HL-60 (cell line): ENCODE results near the gene R3HCC1L.
"Not testable (repeated sequence)": the region's sequence is repeated elsewhere in the genome, so short reads cannot be mapped to it uniquely, and the experiment has no call there.

ENCODE experiments used
- DNase-seq, 2 experiments: peaks; one replicate each; pipeline ENCODE4 v3.0.0-alpha.2; 2010 to 2020; ENCODE audit warnings: low read depth in 1 of 2, low spot score in 1 of 2
- H3K27ac ChIP-seq: fragments of 250-450 bp; sonication (Bioruptor Pico); replicated peaks from 2 replicates; pipeline ENCODE4 v1.5.1; 2020; ENCODE audit warnings: mild to moderate bottlenecking, moderate library complexity
- H3K27me3 ChIP-seq: fragments of 250-450 bp; sonication (Bioruptor Pico); 2 replicates; pipeline ENCODE4 v1.5.1; 2021; ENCODE audit warnings: mild to moderate bottlenecking, moderate library complexity; ENCODE audit not compliant: insufficient read depth, poor library complexity, severe bottlenecking
- H3K4me3 ChIP-seq: replicated peaks from 2 replicates; pipeline ENCODE4 v1.5.1; 2011; ENCODE audit warnings: mild to moderate bottlenecking, control low read depth, low read length; ENCODE audit not compliant: insufficient read depth
- CTCF ChIP-seq: IDR thresholded peaks from one replicate; pipeline ENCODE4 v1.5.1; 2011; ENCODE audit warnings: low read length, control low read depth, inconsistent platforms; ENCODE audit not compliant: insufficient read depth
- GABPA ChIP-seq: IDR thresholded peaks from 2 replicates; pipeline ENCODE4 v1.6.1; 2012; ENCODE audit warnings: low read depth
- POLR2AphosphoS5 ChIP-seq: IDR thresholded peaks from 2 replicates; pipeline ENCODE4 v1.6.1; 2012; ENCODE audit warnings: low read depth
- SPI1 ChIP-seq: IDR thresholded peaks from 2 replicates; pipeline ENCODE4 v1.6.1; 2012; ENCODE audit warnings: low read depth, mild to moderate bottlenecking, borderline replicate concordance
- TF ChIP-seq, protein P1 (sequence below): IDR thresholded peaks from 2 replicates; pipeline ENCODE4 v1.6.1; 2012; ENCODE audit warnings: low read depth; ENCODE audit not compliant: insufficient replicate concordance

Gene R3HCC1L

DNA sequence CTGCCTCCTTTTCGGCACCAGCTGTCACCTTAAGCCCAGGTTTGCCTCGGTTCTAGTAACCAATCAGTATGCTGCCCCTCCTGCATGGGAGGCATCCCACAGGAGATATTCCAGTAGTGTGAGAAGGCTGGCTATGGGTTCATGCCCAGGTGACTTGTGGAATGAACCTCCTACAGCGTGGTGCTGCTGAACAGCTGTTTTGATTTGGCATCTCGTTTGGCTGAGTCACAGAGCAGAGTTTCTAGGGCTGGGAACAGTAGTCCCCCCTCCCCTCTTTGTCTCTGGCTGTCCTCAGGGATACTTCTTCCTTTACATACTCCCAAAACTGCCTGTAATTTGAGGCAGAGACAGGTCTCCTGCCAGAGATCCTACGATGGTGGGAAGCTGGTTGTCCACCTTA, 16.1 kb downstream of the R3HCC1L start:
- DNase-seq = no peak
- Histone ChIP-seq H3K27me3 (no peaks in the 10 kb centered on the region), H3K4me3 (no peak overlapping the region), H3K27ac (no peak overlapping the region)
- TF ChIP-seq GABPA (no peak), CTCF (no peak), POLR2AphosphoS5 (no peak), SPI1 (no peak)
- TF ChIP-seq, protein P1, sequence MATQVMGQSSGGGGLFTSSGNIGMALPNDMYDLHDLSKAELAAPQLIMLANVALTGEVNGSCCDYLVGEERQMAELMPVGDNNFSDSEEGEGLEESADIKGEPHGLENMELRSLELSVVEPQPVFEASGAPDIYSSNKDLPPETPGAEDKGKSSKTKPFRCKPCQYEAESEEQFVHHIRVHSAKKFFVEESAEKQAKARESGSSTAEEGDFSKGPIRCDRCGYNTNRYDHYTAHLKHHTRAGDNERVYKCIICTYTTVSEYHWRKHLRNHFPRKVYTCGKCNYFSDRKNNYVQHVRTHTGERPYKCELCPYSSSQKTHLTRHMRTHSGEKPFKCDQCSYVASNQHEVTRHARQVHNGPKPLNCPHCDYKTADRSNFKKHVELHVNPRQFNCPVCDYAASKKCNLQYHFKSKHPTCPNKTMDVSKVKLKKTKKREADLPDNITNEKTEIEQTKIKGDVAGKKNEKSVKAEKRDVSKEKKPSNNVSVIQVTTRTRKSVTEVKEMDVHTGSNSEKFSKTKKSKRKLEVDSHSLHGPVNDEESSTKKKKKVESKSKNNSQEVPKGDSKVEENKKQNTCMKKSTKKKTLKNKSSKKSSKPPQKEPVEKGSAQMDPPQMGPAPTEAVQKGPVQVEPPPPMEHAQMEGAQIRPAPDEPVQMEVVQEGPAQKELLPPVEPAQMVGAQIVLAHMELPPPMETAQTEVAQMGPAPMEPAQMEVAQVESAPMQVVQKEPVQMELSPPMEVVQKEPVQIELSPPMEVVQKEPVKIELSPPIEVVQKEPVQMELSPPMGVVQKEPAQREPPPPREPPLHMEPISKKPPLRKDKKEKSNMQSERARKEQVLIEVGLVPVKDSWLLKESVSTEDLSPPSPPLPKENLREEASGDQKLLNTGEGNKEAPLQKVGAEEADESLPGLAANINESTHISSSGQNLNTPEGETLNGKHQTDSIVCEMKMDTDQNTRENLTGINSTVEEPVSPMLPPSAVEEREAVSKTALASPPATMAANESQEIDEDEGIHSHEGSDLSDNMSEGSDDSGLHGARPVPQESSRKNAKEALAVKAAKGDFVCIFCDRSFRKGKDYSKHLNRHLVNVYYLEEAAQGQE = no peak

DNA sequence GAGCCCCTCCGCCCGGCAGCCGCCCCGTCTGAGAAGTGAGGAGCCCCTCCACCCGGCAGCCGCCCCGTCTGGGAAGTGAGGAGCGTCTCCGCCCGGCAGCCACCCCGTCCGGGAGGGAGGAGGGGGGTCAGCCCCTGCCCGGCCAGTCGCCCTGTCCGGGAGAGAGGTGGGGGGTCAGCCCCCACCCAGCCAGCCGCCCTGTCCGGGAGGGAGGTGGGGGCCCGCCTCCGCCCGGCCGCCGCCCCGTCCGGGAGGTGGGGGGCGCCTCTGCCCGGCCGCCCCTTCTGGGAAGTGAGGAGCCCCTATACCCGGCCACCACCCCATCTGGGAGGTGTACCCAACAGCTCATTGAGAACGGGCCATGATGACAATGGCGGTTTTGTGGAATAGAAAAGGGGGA, 18.3 kb downstream of the R3HCC1L start:
- not testable (repeated sequence) for H3K4me3 ChIP-seq, DNase-seq, H3K27me3 ChIP-seq, H3K27ac ChIP-seq

DNA sequence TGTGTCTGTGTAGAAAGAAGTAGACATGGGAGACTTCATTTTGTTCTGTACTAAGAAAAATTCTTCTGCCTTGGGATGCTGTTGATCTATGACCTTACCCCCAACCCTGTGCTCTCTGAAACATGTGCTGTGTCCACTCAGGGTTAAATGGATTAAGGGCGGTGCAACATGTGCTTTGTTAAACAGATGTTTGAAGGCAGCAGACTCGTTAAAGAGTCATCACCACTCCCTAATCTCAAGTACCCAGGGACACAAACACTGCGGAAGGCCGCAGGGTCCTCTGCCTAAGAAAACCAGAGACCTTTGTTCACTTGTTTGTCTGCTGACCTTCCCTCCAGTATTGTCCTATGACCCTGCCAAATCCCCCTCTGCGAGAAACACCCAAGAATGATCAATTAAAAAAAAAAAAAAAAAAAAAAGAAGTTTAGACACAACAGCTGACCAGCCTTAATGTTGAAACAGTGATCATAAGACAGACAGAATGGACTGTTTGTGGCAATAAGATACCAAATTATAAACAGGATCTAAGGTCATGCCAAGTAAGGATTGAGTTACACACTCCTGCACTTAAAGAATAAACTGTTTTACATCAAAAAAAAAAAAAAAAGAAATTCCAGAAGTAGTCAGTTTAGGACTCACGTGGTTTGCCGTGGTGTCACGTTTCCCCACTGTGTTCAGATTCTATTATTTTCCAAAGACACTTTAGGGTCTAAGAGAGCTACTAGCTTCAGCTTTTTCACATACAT, 18.9 kb downstream of the R3HCC1L start:
- not testable (repeated sequence) for DNase-seq, H3K27ac ChIP-seq, H3K27me3 ChIP-seq, H3K4me3 ChIP-seq

- no peak overlapping the region for H3K27ac ChIP-seq
- no peak for DNase-seq
- no peak overlapping the region for H3K4me3 ChIP-seq
- TF ChIP-seq, protein P1 = no peak
- TF ChIP-seq SPI1 (no peak), GABPA (no peak), POLR2AphosphoS5 (no peak), CTCF (no peak)
- no peaks in the 10 kb centered on the region for H3K27me3 ChIP-seq
These were observed 19.6 kb downstream of the R3HCC1L start for GRCh38 chr10:98154076-98154475.

DNA sequence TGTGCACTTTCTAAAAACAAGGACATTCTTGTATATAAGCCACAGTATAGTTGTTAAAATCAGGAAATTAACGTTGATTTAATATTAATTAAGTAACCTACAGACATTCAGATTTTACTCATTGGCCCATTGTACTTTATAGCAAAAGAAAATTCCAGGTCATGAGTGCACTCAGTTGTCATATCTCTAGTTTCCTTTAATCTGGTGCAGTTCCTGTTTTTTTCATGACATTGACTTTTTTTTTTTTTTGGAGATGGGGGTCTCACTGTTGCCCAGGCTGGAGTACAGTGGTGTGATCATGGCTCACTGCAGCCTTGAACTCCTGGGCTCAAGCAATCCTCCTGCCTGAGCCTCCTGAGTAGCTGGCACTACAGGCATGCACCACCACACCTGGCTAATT, 24.1 kb downstream of the R3HCC1L start:
- H3K27ac ChIP-seq = no peak overlapping the region

More for the DNA sequence above, 24.1 kb downstream of the R3HCC1L start:
- no peak for DNase-seq
- H3K4me3 ChIP-seq = no peak overlapping the region
- TF ChIP-seq CTCF (no peak), POLR2AphosphoS5 (no peak), GABPA (no peak), SPI1 (peak; percentile 57)
- TF ChIP-seq, protein P1 = no peak
- no peaks in the 10 kb centered on the region for H3K27me3 ChIP-seq
